Glutamatergic neuron (in vitro differentiated cells): ENCODE measurements around the gene GSX1. TPM values are rescaled to one million over a fixed set of nuclear protein-coding genes. Genes with fewer than 3 reads are reported as not detected.

ENCODE experiments used
- DNase-seq: peaks from one replicate; pipeline ENCODE4 v3.0.0; 2022
- H3K27ac Mint-ChIP-seq: one replicate; pipeline ENCODE4 v1.8.0; 2020; ENCODE audit warnings: mild to moderate bottlenecking, mixed read lengths, inconsistent platforms; ENCODE audit not compliant: unreplicated experiment
- H3K27me3 Mint-ChIP-seq: one replicate; pipeline ENCODE4 v1.8.0; 2020; ENCODE audit warnings: mild to moderate bottlenecking, moderate library complexity, mixed read lengths, inconsistent platforms; ENCODE audit not compliant: unreplicated experiment
- H3K36me3 Mint-ChIP-seq: one replicate; pipeline ENCODE4 v1.8.0; 2020; ENCODE audit warnings: mild to moderate bottlenecking, mixed read lengths, inconsistent platforms; ENCODE audit not compliant: unreplicated experiment
- H3K4me1 Mint-ChIP-seq: one replicate; pipeline ENCODE4 v1.8.0; 2020; ENCODE audit warnings: mild to moderate bottlenecking, low read depth, mixed read lengths, inconsistent platforms; ENCODE audit not compliant: unreplicated experiment
- H3K4me3 Mint-ChIP-seq: one replicate; pipeline ENCODE4 v1.8.0; 2020; ENCODE audit warnings: mild to moderate bottlenecking, mixed read lengths, inconsistent platforms; ENCODE audit not compliant: unreplicated experiment
- H3K9me3 Mint-ChIP-seq: one replicate; pipeline ENCODE4 v1.8.0; 2020; ENCODE audit warnings: mild to moderate bottlenecking, moderate library complexity, mixed read lengths, inconsistent platforms; ENCODE audit not compliant: unreplicated experiment
- CTCF ChIP-seq: fragments of 200-600 bp; sonication (generic); IDR thresholded peaks from one replicate; pipeline ENCODE4 v1.5.0; 2021; ENCODE audit not compliant: partially characterized antibody, unreplicated experiment
- total RNA-seq: library from RNA; stranded (reverse); fragmentation: NEBNext Ultra II Directional; extraction: Animal tissue kit (Norgen Biotek cat#: 25700); gene quantifications from one replicate; pipeline ENCODE4 v1.2.1, GENCODE V29; 2021; ENCODE audit not compliant: unreplicated experiment

GSX1 gene
- total RNA-seq, 1 donor from 2014 or later: not detected

DNA sequence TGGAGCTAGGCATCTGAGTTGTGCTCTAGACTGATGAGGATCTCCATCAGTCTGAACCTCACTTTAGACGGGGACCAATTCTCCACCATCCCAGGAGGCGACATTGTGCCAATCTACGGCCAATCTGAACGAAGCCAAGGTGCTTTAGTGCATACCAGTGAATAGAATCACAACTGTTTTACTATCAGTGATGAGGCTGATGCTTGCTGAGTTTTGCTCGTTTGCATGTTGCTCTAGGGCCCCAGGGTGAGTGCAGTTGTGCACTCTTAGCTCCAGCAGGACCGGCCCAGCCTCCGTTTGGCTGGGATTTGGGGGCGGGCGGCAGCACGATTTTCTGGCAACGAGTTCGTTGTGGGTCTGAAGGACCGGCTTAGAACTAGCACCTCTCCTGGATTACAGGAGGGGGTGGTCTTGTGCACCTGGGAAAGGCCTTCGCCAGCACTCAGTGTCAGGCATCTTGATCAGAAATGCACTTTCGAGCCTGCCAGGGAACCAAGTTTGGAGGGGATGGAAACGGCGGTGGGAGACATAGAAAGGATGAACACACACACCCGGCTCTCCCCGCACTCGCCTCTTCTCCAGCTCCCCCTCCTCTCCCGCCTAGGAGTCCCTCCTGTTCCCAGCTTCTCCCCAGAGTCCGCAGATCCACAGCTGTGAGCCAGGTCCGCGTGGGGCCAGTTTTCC lies 4.4 kb downstream of the GSX1 start:
- no peak for DNase-seq
- H3K36me3 Mint-ChIP-seq: no peaks in the 10 kb centered on the region
- no peak overlapping the region for H3K27ac Mint-ChIP-seq
- H3K27me3 Mint-ChIP-seq: peaks cover 50% of the 10 kb centered on the region
- peaks cover 18% of the 10 kb centered on the region for H3K9me3 Mint-ChIP-seq
- H3K4me1 Mint-ChIP-seq: peaks cover 6% of the 10 kb centered on the region
- peak overlapping the region; percentile 80 for H3K4me3 Mint-ChIP-seq
- no peak for TF ChIP-seq CTCF

DNA sequence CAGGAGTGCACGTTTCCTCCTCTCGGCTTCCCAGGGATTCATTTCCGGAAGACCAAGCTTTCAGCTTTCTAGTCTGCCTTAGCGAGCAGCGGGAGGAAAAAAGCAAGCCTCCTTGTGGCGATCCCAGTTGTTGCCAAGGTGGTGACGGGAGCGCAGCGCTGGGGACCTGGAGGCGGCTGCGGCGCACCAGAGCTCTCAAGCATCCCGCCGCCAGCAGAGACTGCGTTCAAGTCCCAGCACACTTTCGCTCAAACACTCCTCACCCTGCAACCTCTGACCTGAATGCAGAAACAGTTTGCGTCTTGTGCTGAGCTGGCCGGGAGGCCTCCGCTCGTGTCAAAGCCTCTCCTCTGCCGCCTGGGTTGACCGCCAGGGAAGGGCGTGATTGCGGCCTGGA lies 4.9 kb downstream of the GSX1 start:
- Mint-ChIP-seq H3K27me3 (peaks cover 45% of the 10 kb centered on the region), H3K4me1 (peaks cover 6% of the 10 kb centered on the region), H3K4me3 (peak overlapping the region; percentile 80), H3K27ac (no peak overlapping the region), H3K9me3 (peaks cover 13% of the 10 kb centered on the region), H3K36me3 (no peaks in the 10 kb centered on the region)
- TF ChIP-seq CTCF: peak; percentile 53
- peak; percentile 80 for DNase-seq

DNA sequence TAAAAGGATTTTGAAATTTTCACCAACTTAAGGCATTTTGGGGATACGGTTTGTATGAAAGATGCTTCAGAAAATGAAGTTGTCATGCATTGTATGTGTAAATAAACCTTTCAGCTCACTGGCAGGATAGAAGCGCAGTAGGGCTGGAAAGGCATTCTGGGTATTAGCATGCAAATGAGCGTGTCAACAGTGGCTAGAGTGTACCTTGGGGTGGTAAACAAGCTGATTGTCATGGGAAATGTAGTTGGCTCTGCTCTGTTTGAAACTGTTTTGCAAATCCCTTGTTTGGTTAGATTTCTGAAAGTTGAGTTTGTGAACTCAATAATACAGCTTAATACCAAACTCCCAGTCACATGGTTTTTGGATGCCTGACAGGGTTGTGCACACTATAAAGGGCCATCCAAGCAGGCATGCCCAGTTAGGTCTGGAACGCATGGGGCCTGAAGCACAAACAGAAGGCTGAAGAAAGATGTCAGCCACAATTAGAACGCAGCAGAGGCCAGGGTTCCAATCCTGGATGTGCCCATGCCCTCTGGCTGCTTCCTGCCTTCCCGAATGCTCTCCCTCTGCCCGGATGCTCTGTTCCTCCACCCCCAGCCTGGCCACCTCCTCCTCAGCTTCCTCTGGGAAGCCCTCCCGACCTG lies 14.6 kb downstream of the GSX1 start:
- H3K27ac Mint-ChIP-seq: no peak overlapping the region

DNA sequence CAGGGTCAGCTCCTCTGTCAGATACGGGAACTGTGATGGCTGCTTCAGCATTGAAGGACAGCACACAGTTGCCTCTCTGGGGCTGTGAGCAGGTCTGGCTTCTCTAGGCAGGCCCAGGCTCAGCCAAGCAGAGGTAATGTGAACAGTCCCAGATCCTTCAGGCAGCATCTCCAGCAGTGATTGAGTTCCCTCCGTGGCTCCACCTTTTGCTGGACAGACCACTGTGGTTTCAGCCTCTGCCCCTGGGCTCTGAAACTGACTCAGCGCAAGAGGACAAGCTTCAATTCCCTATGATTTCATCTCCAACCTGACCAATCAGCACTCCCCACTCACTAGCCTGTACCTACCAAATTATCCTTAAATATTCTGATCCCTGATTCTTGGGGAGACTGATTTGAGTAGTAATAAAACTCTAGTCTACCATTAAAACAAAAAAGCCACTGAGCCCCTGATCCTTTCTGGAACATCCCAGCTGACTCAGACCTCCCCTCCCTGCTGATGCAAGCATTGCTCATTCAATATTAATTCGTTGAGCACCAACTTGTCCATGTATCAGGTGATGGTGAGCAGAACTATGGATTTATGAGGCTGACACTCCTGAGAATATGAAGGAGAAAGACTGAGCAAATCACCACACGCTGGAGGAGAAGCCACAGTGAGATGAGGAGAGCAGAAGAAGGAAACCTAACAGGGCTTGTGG lies 16.7 kb downstream of the GSX1 start:
- no peak overlapping the region for H3K27ac Mint-ChIP-seq
- TF ChIP-seq CTCF: no peak

More for the DNA sequence above, 14.6 kb downstream of the GSX1 start:
- H3K4me1 Mint-ChIP-seq: no peaks in the 10 kb centered on the region
- DNase-seq: no peak
- no peak for TF ChIP-seq CTCF
- no peak overlapping the region for H3K4me3 Mint-ChIP-seq
- H3K27me3 Mint-ChIP-seq: peaks cover 10% of the 10 kb centered on the region
- no peaks in the 10 kb centered on the region for H3K9me3 Mint-ChIP-seq
- no peaks in the 10 kb centered on the region for H3K36me3 Mint-ChIP-seq

More for the DNA sequence above, 16.7 kb downstream of the GSX1 start:
- no peak for DNase-seq
- Mint-ChIP-seq H3K4me3 (no peak overlapping the region), H3K4me1 (peaks cover 2% of the 10 kb centered on the region), H3K9me3 (peaks cover 7% of the 10 kb centered on the region), H3K27me3 (peaks cover 16% of the 10 kb centered on the region), H3K36me3 (peaks cover 13% of the 10 kb centered on the region)
